GM12892 (cell line): ENCODE data around the gene CHTF18.

ENCODE experiments used
- POLR2A ChIP-seq: IDR thresholded peaks from 2 replicates; pipeline ENCODE4 v1.6.1; 2011; ENCODE audit warnings: low read depth, low read length, control low read depth
- POLR2AphosphoS5 ChIP-seq: IDR thresholded peaks from 2 replicates; pipeline ENCODE4 v1.6.1; 2011; ENCODE audit warnings: low read depth, low read length, control low read depth
- TAF1 ChIP-seq: IDR thresholded peaks from 2 replicates; pipeline ENCODE4 v1.6.1; 2011; ENCODE audit warnings: low read depth, mild to moderate bottlenecking, control low read depth, low read length, borderline replicate concordance

DNA sequence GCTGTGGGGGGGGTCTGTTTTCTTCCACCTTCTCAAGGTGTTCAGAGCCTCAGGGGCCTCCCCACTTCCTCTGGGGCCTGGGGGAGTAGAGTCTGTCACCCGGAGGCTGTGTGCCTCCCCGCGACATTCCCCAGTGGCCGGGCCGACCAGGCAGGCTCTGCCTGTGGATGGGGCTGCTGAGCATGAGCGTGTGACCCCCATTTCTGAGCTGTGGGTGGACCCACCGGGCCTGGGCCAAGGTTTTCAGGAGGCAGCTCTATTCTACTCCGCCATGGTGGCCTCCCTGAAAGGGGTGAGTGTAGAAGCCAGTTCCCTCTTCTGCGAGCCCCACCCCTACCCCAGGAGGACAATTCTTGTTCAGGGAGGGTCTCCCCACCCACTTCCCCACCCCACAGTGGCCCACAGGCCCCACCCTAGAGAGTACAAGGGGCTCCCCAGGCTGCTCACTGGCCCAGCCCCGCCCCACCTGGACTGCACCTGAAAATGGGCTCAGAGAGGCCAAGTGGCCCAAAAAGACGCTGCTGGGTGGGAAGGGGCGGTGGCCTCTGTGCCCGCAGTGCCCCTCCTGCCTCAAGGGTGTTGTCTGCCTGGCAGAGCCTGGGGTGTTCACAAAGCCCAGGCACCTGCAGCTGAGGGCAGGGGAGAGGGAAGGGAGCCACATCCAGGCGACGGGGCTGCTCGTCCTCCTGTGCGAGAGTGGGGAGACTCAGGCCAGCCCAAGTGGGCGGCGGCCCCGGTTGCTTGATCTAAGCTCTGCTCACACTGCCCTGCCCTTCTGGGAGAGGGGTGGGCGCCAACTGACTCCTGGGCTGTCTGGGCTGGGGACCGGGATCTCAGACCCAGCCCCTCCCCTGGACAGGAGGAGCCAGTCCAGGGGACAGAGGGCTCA, 26.6 kb upstream of the CHTF18 start:
- TF ChIP-seq POLR2A (no peak), POLR2AphosphoS5 (no peak), TAF1 (no peak)
